Mammary epithelial cell (primary cell): ENCODE data around the gene CCDC159.

Experiments used
- CTCF ChIP-seq, 2 donors: IDR thresholded peaks in 1 of 2; conservative IDR thresholded peaks in 1 of 2; 2 replicates each; pipeline ENCODE4 v1.5.1; 2011 to 2012; ENCODE audit warnings: inconsistent platforms in 2 of 2, low read length in 2 of 2, mild to moderate bottlenecking in 2 of 2, control low read depth in 1 of 2, low read depth in 1 of 2; ENCODE audit not compliant: insufficient read depth in 1 of 2; ENCODE audit errors: extremely low read depth in 1 of 2
- EZH2 ChIP-seq: IDR thresholded peaks from 2 replicates; pipeline ENCODE4 v1.6.1; 2012; ENCODE audit warnings: low read length, inconsistent platforms, borderline replicate concordance

- TF ChIP-seq CTCF (conservative IDR thresholded peaks at IDR 0.05 in 1 of 2, IDR thresholded peaks at IDR 0.05 in 1 of 2; ENCODE audit: extremely low read depth in 1 of 2, insufficient read depth in 1 of 2, low read depth in 1 of 2, low read length in 2 of 2) (no peak), EZH2 (no peak)
Measured at GRCh38 chr19:11323601-11324078, 22.7 kb upstream of the CCDC159 start.
